ENCODE results near the gene LAD1.

LAD1 gene

GRCh38 chr1:201348211-201348566 is 50.9 kb downstream of the LAD1 start:
- no peak for TF ChIP-seq GATA3 (IDR thresholded peaks at IDR 0.05; ENCODE audit: low read depth, low read length)
- no peak for TF ChIP-seq GATA2 (IDR thresholded peaks at IDR 0.05; ENCODE audit: low read depth, low read length)

GRCh38 chr1:201347498-201348210 is 51.5 kb downstream of the LAD1 start:
- TF ChIP-seq GATA2 (IDR thresholded peaks at IDR 0.05; ENCODE audit: low read depth, low read length) (no peak), GATA3 (IDR thresholded peaks at IDR 0.05; ENCODE audit: low read depth, low read length) (no peak)

- TF ChIP-seq GATA2 (IDR thresholded peaks at IDR 0.05; ENCODE audit: low read depth, low read length) (no peak), GATA3 (IDR thresholded peaks at IDR 0.05; ENCODE audit: low read depth, low read length) (no peak)
Measured at GRCh38 chr1:201346987-201347386, 52.1 kb downstream of the LAD1 start.

- no peak for TF ChIP-seq GATA2 (IDR thresholded peaks at IDR 0.05; ENCODE audit: low read depth, low read length)
Measured at GRCh38 chr1:201346337-201346939, 52.7 kb downstream of the LAD1 start.

GRCh38 chr1:201345081-201345355 is 54.1 kb downstream of the LAD1 start:
- TF ChIP-seq GATA2 (IDR thresholded peaks at IDR 0.05; ENCODE audit: low read depth, low read length) = no peak
- TF ChIP-seq GATA3 (IDR thresholded peaks at IDR 0.05; ENCODE audit: low read depth, low read length) = no peak

GRCh38 chr1:201344206-201345080 is 54.7 kb downstream of the LAD1 start:
- TF ChIP-seq GATA3 (IDR thresholded peaks at IDR 0.05; ENCODE audit: low read depth, low read length) (no peak), GATA2 (IDR thresholded peaks at IDR 0.05; ENCODE audit: low read depth, low read length) (no peak)

DNA sequence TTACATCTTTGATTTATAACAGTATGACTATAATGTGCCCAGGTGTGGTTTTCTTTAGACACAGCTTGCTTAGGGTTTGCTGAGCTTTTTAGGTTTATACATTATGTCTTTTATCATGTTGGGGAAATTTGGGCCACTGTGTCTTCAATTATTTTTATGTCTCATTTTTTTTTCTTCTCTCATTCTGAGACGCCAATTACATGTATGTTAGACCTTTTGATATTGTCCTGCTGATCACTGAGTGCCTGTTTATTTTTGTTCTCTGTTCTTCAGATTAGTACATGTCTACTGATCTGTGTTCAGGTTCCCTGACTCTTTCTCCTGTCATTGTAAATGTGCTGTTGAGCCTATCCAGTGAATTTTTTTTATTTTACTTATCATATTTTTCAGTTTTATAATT is 57.7 kb downstream of the LAD1 start:
- TF ChIP-seq GATA3 (IDR thresholded peaks at IDR 0.05; ENCODE audit: low read depth, low read length) (no peak), GATA2 (IDR thresholded peaks at IDR 0.05; ENCODE audit: low read depth, low read length) (no peak)

DNA sequence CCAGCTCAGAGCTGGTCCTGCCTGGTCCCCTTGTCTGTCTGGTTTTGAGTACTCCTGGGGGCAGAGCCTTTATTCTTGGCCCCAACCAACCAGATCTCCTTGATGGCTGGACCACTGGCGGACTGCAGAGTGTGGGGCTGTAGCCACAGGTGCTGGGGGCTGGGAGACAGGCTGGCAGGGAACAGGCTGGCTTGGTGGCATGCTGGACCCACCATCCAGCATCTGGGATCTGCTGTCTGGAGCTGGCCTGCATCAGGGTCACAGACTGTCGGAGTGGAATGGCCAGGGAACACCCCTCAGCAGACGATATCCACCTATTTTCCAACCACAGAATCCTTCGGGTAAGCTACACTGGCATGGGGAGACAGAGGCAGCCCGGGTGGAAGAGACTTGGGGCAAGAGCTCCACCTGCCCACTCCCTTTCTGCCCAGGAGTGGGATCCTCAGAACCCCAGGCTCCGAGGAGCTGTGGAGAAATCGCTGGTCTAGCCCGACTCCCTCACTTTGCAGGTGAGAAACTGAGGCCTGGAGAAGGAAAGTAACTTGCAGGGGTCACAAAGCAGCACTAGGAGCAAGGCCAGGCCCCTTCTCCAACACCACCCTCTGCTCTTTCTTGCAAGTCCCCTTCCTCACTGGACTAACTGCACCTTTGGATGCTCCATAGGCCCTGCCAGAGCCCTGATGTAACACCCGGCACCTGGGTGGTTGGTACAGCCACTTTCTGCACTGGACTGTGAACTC is 62.2 kb downstream of the LAD1 start:
- TF ChIP-seq GATA3 (IDR thresholded peaks at IDR 0.05; ENCODE audit: low read depth, low read length) (no peak), GATA2 (IDR thresholded peaks at IDR 0.05; ENCODE audit: low read depth, low read length) (no peak)

GRCh38 chr1:201335901-201336300 is 63.2 kb downstream of the LAD1 start:
- TF ChIP-seq GATA3 (IDR thresholded peaks at IDR 0.05; ENCODE audit: low read depth, low read length) (no peak), GATA2 (IDR thresholded peaks at IDR 0.05; ENCODE audit: low read depth, low read length) (no peak)

GRCh38 chr1:201335174-201335870 is 63.8 kb downstream of the LAD1 start:
- TF ChIP-seq GATA3 (IDR thresholded peaks at IDR 0.05; ENCODE audit: low read depth, low read length) (no peak), GATA2 (IDR thresholded peaks at IDR 0.05; ENCODE audit: low read depth, low read length) (no peak)

DNA sequence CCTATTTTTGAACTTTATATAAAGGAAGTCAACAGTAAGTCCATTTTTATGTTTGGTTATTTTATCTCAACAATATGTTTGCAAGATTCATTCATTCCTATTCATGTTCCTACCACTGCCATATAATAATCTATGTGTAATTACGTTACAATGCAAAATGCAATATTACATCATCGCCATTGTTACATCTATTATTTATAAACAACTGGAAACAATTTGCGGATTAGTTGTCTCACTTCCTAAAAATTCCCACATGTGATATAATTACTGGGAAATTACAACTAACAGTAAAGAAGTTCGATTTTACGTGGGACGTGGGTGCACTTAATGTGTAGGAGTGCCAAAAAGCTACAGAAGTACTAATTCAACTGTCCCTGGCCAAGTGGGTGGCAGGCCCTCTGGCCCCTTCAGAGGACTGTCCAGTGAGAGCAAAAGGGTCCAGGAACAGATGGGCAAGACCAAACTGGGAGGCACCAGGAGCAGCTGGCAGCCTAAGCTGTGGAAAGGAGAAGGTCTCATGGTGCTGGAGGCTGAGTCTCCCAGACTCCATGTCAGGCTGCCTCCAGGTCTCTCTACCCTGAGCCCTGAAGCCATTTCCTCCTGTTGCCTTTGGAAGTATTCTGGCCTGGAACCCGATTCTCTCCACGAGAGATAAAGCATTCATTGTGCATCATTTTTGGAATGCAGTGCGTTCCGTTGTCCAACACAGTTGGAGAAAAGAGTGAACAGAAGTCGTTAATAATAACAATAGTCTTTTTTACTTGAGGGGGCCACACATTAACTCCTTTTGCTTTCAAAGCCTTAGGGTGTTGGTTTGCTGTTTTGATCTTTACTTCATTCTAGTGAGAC is 64.6 kb downstream of the LAD1 start:
- no peak for TF ChIP-seq GATA2 (IDR thresholded peaks at IDR 0.05; ENCODE audit: low read depth, low read length)
- TF ChIP-seq GATA3 (IDR thresholded peaks at IDR 0.05; ENCODE audit: low read depth, low read length) = no peak

DNA sequence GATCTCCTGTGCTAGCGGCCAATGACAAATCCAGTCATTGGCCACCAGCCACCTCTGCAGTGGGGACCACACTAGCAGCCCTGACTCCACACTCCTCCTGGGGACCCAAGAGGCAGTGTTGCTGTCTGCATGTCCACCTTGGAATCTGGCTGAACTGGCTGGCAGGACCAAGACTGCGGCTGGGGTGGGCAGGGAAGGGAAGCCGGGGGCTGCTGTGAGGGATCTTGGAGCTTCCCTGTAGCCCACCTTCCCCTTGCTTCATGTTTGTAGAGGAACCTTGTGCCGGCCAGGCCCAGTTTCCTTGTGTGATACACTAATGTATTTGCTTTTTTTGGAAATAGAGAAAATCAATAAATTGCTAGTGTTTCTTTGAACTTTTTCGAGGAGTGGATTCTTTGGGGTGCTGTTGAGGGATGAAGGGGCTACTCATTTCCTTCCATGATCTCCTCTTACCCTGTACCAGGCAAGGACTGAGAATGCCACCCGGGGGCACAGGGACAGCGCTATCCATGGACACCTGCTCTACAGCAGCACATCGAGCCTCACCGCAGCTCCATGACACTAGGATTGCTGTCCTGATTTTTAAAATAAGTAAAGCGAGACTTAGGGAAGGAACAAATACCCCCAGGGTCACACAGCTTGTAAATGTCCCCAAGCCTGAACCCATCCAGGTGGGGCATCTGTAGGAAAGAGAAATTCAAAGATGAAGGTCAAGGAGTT is 66.3 kb downstream of the LAD1 start:
- no peak for TF ChIP-seq GATA3 (IDR thresholded peaks at IDR 0.05; ENCODE audit: low read depth, low read length)
- no peak for TF ChIP-seq GATA2 (IDR thresholded peaks at IDR 0.05; ENCODE audit: low read depth, low read length)

Measured in SH-SY5Y (cell line).